Stimulated activated CD4-positive, alpha-beta T cell treated with anti-CD3 and anti-CD28 coated beads, Interleukin-2, amount 100 ng/mL, for 4 hours (primary cell): Measurements from ENCODE around the gene UBE3D.
"Not testable (repeated sequence)": the region's sequence is repeated elsewhere in the genome, so short reads cannot be mapped to it uniquely, and the experiment has no call there.

Source experiments
- DNase-seq: peaks from one replicate; pipeline ENCODE4 v3.0.0-alpha.2; 2020; ENCODE audit warnings: low read depth

UBE3D gene

GRCh38 chr6:82978362-82978945 is 87.2 kb downstream of the UBE3D start:
- DNase-seq, result no peak

GRCh38 chr6:82976179-82976578 is 89.5 kb downstream of the UBE3D start:
- DNase-seq, result no peak

GRCh38 chr6:82971877-82972460 is 93.7 kb downstream of the UBE3D start:
- no peak for DNase-seq

GRCh38 chr6:82970839-82971238 is 94.8 kb downstream of the UBE3D start:
- DNase-seq, result no peak

- DNase-seq, result no peak
Measured at GRCh38 chr6:82968708-82969107, 96.9 kb downstream of the UBE3D start.

GRCh38 chr6:82963191-82963925 is 102.3 kb downstream of the UBE3D start:
- DNase-seq, result no peak

- no peak for DNase-seq
Measured at GRCh38 chr6:82959385-82959941, 106.2 kb downstream of the UBE3D start.

GRCh38 chr6:82958551-82958950 is 107.1 kb downstream of the UBE3D start:
- no peak for DNase-seq

- DNase-seq, result no peak
Measured at GRCh38 chr6:82957868-82958245, 107.8 kb downstream of the UBE3D start.

- DNase-seq, result no peak
Measured at GRCh38 chr6:82957171-82957867, 108.3 kb downstream of the UBE3D start.

GRCh38 chr6:82955841-82956240 is 109.8 kb downstream of the UBE3D start:
- no peak for DNase-seq

GRCh38 chr6:82954937-82955577 is 110.6 kb downstream of the UBE3D start:
- DNase-seq, result no peak

GRCh38 chr6:82954356-82954755 is 111.3 kb downstream of the UBE3D start:
- no peak for DNase-seq

GRCh38 chr6:82953871-82954270 is 111.8 kb downstream of the UBE3D start:
- no peak for DNase-seq

GRCh38 chr6:82951935-82952334 is 113.7 kb downstream of the UBE3D start:
- no peak for DNase-seq

GRCh38 chr6:82951389-82951788 is 114.3 kb downstream of the UBE3D start:
- DNase-seq, result no peak

GRCh38 chr6:82930915-82931314 is 134.7 kb downstream of the UBE3D start:
- DNase-seq, result not testable (repeated sequence)

- no peak for DNase-seq
Measured at GRCh38 chr6:82924799-82925535, 140.7 kb downstream of the UBE3D start.

- DNase-seq, result no peak
Measured at GRCh38 chr6:82921258-82921657, 144.4 kb downstream of the UBE3D start.

- DNase-seq, result no peak
Measured at GRCh38 chr6:82917346-82918064, 148.1 kb downstream of the UBE3D start.

GRCh38 chr6:82915666-82916065 is 150.0 kb downstream of the UBE3D start:
- DNase-seq, result no peak
